HepG2 (cell line): ENCODE results near the gene MLLT10. TPM values are rescaled to one million over a fixed set of nuclear protein-coding genes. Genes with fewer than 3 reads are reported as not detected.

Source experiments
- ATAC-seq: fragments of 200-7000 bp; cut with Tn5 transposase; 3 replicates; pipeline ENCODE4 v1.9.1; 2020; ENCODE audit warnings: mild to moderate bottlenecking, moderate library complexity
- BruUV-seq: library from RNA; stranded (reverse); fragments of 400-500 nt; replicated peaks from 2 replicates; lab custom pipeline; 2021; lab: Mats Ljungman, UMichigan
- CTCF ChIA-PET: fragments of 300-600 bp; formaldehyde crosslinking; extraction: SDS; loops from one replicate; lab custom pipeline; 2021; ENCODE audit warnings: low total read pairs, inconsistent platforms, low intra/inter-chr PET ratio; lab: Yijun Ruan, JAX
- POLR2A ChIA-PET: fragments of 350-600 bp; sonication (Branson Sonifier 250); formaldehyde crosslinking; loops from one replicate; lab custom pipeline; 2020; ENCODE audit warnings: antibody characterized with exemption, inconsistent platforms; lab: Yijun Ruan, JAX
- DNase-seq: peaks from one replicate; pipeline ENCODE4 v3.0.0-alpha.2; 2015; ENCODE audit warnings: low spot score
- FAIRE-seq: peaks from 3 replicates; lab custom pipeline; 2011; peaks lifted over from hg19 to GRCh38; lab: Jason Lieb, UNC
- H2AFZ ChIP-seq: one replicate; pipeline ENCODE4 v1.6.1; 2011; ENCODE audit warnings: low read length, inconsistent platforms
- H3K27ac ChIP-seq: fragments of 300-600 bp; 3 replicates; pipeline ENCODE4 v1.8.0; 2011; ENCODE audit warnings: mixed run types, mild to moderate bottlenecking, mixed read lengths, low read length, inconsistent platforms; ENCODE audit not compliant: insufficient read depth; ENCODE audit errors: extremely low read length
- H3K27me3 ChIP-seq, 2 experiments: fragments of 200-600 bp in 1 of 2; 2 replicates in 1 of 2; 3 replicates in 1 of 2; pipeline versions ENCODE4 v1.6.0 to v1.8.0; 2011; ENCODE audit warnings: low read length in 2 of 2, mild to moderate bottlenecking in 2 of 2, moderate library complexity in 2 of 2, inconsistent platforms in 1 of 2; ENCODE audit not compliant: insufficient read depth in 2 of 2, control insufficient read depth in 1 of 2
- H3K36me3 ChIP-seq, 2 experiments: fragments of 200-600 bp in 1 of 2; replicated peaks in 1 of 2; 2 replicates in 1 of 2; 3 replicates in 1 of 2; pipeline versions ENCODE4 v1.5.1 to v1.8.0; 2011; ENCODE audit warnings: low read length in 2 of 2, inconsistent platforms in 1 of 2; ENCODE audit not compliant: insufficient read depth in 2 of 2, control insufficient read depth in 1 of 2
- H3K4me1 ChIP-seq: 2 replicates; pipeline ENCODE4 v1.5.1; 2012; ENCODE audit warnings: low read length, inconsistent platforms; ENCODE audit not compliant: insufficient read depth
- H3K4me2 ChIP-seq: 2 replicates; pipeline ENCODE4 v1.6.0; 2011; ENCODE audit warnings: low read depth, low read length, inconsistent platforms
- H3K4me3 ChIP-seq, 3 experiments: fragments of 200-600 bp in 1 of 3; sonication (generic), shearing (Covaris generic) in 1 of 3; replicated peaks in 1 of 3; 2 replicates each; pipeline ENCODE4 v1.5.1; 2011 to 2016; ENCODE audit warnings: low read length in 3 of 3, inconsistent platforms in 2 of 3, low read depth in 2 of 3, mild to moderate bottlenecking in 2 of 3, control low read depth in 1 of 3, mixed read lengths in 1 of 3; ENCODE audit not compliant: insufficient read depth in 1 of 3
- H3K79me2 ChIP-seq: one replicate; pipeline ENCODE4 v1.6.1; 2011; ENCODE audit warnings: low read length, inconsistent platforms; ENCODE audit not compliant: insufficient read depth
- H3K9ac ChIP-seq: 2 replicates; pipeline ENCODE4 v1.6.0; 2011; ENCODE audit warnings: mild to moderate bottlenecking, low read depth, low read length, inconsistent platforms; ENCODE audit not compliant: insufficient read depth
- H3K9me3 ChIP-seq: 2 replicates; pipeline ENCODE4 v1.5.1; 2012; ENCODE audit warnings: mild to moderate bottlenecking, low read length
- H4K20me1 ChIP-seq: 2 replicates; pipeline ENCODE4 v1.6.0; 2011; ENCODE audit warnings: inconsistent platforms, mild to moderate bottlenecking, low read length, moderate library complexity; ENCODE audit not compliant: insufficient read depth
- HDAC2 ChIP-seq: sonication (generic); formaldehyde crosslinking; IDR thresholded peaks from 2 replicates; pipeline ENCODE4 v1.4.0; 2020; ENCODE audit warnings: missing genetic modification reagents
- HNRNPLL ChIP-seq: fragments of 200-400 bp; formaldehyde crosslinking; IDR thresholded peaks from 2 replicates; pipeline ENCODE4 v1.6.1; 2017; ENCODE audit warnings: mild to moderate bottlenecking, low read depth, low read length; ENCODE audit not compliant: poor library complexity, severe bottlenecking
- LCORL ChIP-seq, 2 experiments: fragments of 450-650 bp in 1 of 2; sonication (generic) in 1 of 2; formaldehyde crosslinking in 1 of 2; IDR thresholded peaks; 2 replicates each; pipeline versions ENCODE4 v1.5.0 to v1.6.1; 2017 to 2020; ENCODE audit warnings: antibody characterized with exemption in 1 of 2, missing genetic modification reagents in 1 of 2
- MYC ChIP-seq: sonication (generic); formaldehyde crosslinking; IDR thresholded peaks from 2 replicates; pipeline ENCODE4 v1.9.0; 2021; ENCODE audit warnings: missing genetic modification reagents, borderline replicate concordance
- NFYB ChIP-seq: sonication (generic); formaldehyde crosslinking; IDR thresholded peaks from 2 replicates; pipeline ENCODE4 v1.4.0; 2020; ENCODE audit warnings: missing genetic modification reagents
- SATB2 ChIP-seq: sonication (generic); formaldehyde crosslinking; IDR thresholded peaks from 2 replicates; pipeline ENCODE4 v1.5.0; 2020; ENCODE audit warnings: missing genetic modification reagents
- SNAPC2 ChIP-seq: sonication (generic); formaldehyde crosslinking; IDR thresholded peaks from 2 replicates; pipeline ENCODE4 v1.8.1; 2022; ENCODE audit warnings: mild to moderate bottlenecking, missing genetic modification reagents
- SP2 ChIP-seq: sonication (generic); formaldehyde crosslinking; IDR thresholded peaks from 2 replicates; pipeline ENCODE4 v1.5.1; 2020; ENCODE audit warnings: mild to moderate bottlenecking, missing genetic modification reagents
- TBP ChIP-seq: sonication (generic); formaldehyde crosslinking; IDR thresholded peaks from 2 replicates; pipeline ENCODE4 v1.5.0; 2020; ENCODE audit warnings: missing genetic modification reagents
- THAP11 ChIP-seq: IDR thresholded peaks from 2 replicates; pipeline ENCODE4 v1.6.1; 2016; ENCODE audit warnings: missing biosample characterization, missing genetic modification reagents
- ZFY ChIP-seq: sonication (generic); formaldehyde crosslinking; IDR thresholded peaks from 2 replicates; pipeline ENCODE4 v1.4.0; 2020; ENCODE audit warnings: missing genetic modification reagents
- ZNF10 ChIP-seq: sonication (generic); formaldehyde crosslinking; IDR thresholded peaks from 2 replicates; pipeline ENCODE4 v1.4.0; 2020; ENCODE audit warnings: mild to moderate bottlenecking, low read depth, missing genetic modification reagents, borderline replicate concordance
- ZNF124 ChIP-seq: sonication (generic); formaldehyde crosslinking; IDR thresholded peaks from 2 replicates; pipeline ENCODE4 v1.4.0; 2020; ENCODE audit warnings: missing genetic modification reagents
- ZNF496 ChIP-seq: sonication (generic); formaldehyde crosslinking; IDR thresholded peaks from 2 replicates; pipeline ENCODE4 v1.8.1; 2023; ENCODE audit warnings: mild to moderate bottlenecking, moderate library complexity, missing genetic modification reagents; ENCODE audit not compliant: insufficient replicate concordance
- ZNF510 ChIP-seq: sonication (generic); formaldehyde crosslinking; IDR thresholded peaks from 2 replicates; pipeline ENCODE4 v1.4.0; 2020; ENCODE audit warnings: low read depth, mild to moderate bottlenecking, missing genetic modification reagents
- ZNF564 ChIP-seq: sonication (generic); formaldehyde crosslinking; IDR thresholded peaks from 2 replicates; pipeline ENCODE4 v1.8.1; 2023; ENCODE audit warnings: mild to moderate bottlenecking, missing genetic modification reagents
- ZNF749 ChIP-seq: sonication (generic); formaldehyde crosslinking; IDR thresholded peaks from 2 replicates; pipeline ENCODE4 v1.8.0; 2022; ENCODE audit warnings: mild to moderate bottlenecking, missing genetic modification reagents, moderate library complexity, borderline replicate concordance
- ZNF839 ChIP-seq: sonication (generic); formaldehyde crosslinking; IDR thresholded peaks from 2 replicates; pipeline ENCODE4 v1.4.0; 2020; ENCODE audit warnings: missing genetic modification reagents, mild to moderate bottlenecking, borderline replicate concordance
- WGBS: methylation state at CpG from one replicate; pipeline ENCODE4 v1.1.6; 2017; ENCODE audit warnings: low lambda C conversion rate; 5-methylcytosine and 5-hydroxymethylcytosine counted together
- in situ Hi-C: cut with HindIII; loops from 2 replicates; pipeline ENCODE4 v1.10.0; 2017; ENCODE audit warnings: low pct_unique_long_range_greater_than_20kb; ENCODE audit not compliant: extremely low pct_ligation_motif_present
- intact Hi-C: fragments of 100-400 bp; cut with micrococcal nuclease; formaldehyde crosslinking; loops from one replicate; pipeline ENCODE4 v1.10.0; 2022; ENCODE audit not compliant: unreplicated experiment
- polyA plus RNA-seq, 8 experiments: library from polyadenylated mRNA; depleted of rRNA in 3 of 8; stranded (reverse) in 7 of 8; unstranded in 1 of 8; fragments of >200 nt; fragmentation: Illumina TruSeq in 4 of 8; extraction: Trizol in 4 of 8; gene quantifications; 2 replicates each; pipeline versions ENCODE4 v1.2.1 to v1.2.3, GENCODE V29; 2011 to 2016; ENCODE audit warnings: low read depth in 4 of 8, missing spikeins in 1 of 8, mixed read lengths in 1 of 8; ENCODE audit not compliant: insufficient read depth in 1 of 8
- total RNA-seq, 5 experiments: library from RNA; depleted of rRNA; stranded (reverse); fragments of >200 nt; fragmentation: Illumina TruSeq; extraction: Trizol; gene quantifications; 2 replicates each; pipeline ENCODE4 v1.2.3, GENCODE V29; 2016; ENCODE audit warnings: low read depth in 1 of 5
- TF ChIP-seq, protein P1 (sequence below): sonication (generic); formaldehyde crosslinking; IDR thresholded peaks from 2 replicates; pipeline ENCODE4 v1.9.0; 2021; ENCODE audit warnings: missing genetic modification reagents, borderline replicate concordance
- TF ChIP-seq, protein P2 (sequence below): sonication (generic); formaldehyde crosslinking; IDR thresholded peaks from 2 replicates; pipeline ENCODE4 v1.4.0; 2020; ENCODE audit warnings: mild to moderate bottlenecking, missing genetic modification reagents
- TF ChIP-seq, protein P3 (sequence below): IDR thresholded peaks from 2 replicates; pipeline ENCODE4 v1.6.1; 2018; ENCODE audit warnings: missing genetic modification reagents, mild to moderate bottlenecking, missing compliant biosample characterization

MLLT10 gene
- total and polyA plus RNA-seq, 2 of the 13 experiments (the other 11 are each of a cell fraction or from before 2014, with no cell fraction given): 51.3 to 84.1 TPM

- no TSS peak for BruUV-seq
- in situ Hi-C loops: no loop called here
- ChIA-PET POLR2A (interaction anchor here (1.0 kb wide), 1 partner anchor 258 kb away, joined by 6 read pairs; no protein-coding TSS in a partner anchor), CTCF (no interaction called here)
- intact Hi-C loops: no loop called here
- H4K20me1 ChIP-seq: no peaks in the 10 kb centered on the region
- peak overlapping the region in 1 of 3 experiments; percentile 49; a peak in 2 of 6 replicates for H3K4me3 ChIP-seq
- DNase-seq: peak; percentile 84
- H2AFZ ChIP-seq: no peak overlapping the region
- peaks cover 18% of the 10 kb centered on the region for H3K4me1 ChIP-seq
- peak overlapping the region; percentile 40 for H3K27ac ChIP-seq
- peak; percentile 89 for ATAC-seq
- H3K27me3 ChIP-seq: no peaks in the 10 kb centered on the region
- no peaks in the 10 kb centered on the region for H3K36me3 ChIP-seq
- peak; percentile 74 for FAIRE-seq
- peak overlapping the region; percentile 66 for H3K4me2 ChIP-seq
- H3K79me2 ChIP-seq: no peaks in the 10 kb centered on the region
- H3K9me3 ChIP-seq: no peaks in the 10 kb centered on the region
- peak overlapping the region; percentile 24; the same call in 1 of the 2 replicates for H3K9ac ChIP-seq
- WGBS: 53% methylated on average over 7 of the region's 10 CpGs
- peak; percentile 39 for TF ChIP-seq HDAC2 (CRISPR knock-in tag)
- no peak for TF ChIP-seq SATB2 (CRISPR knock-in tag)
- TF ChIP-seq MYC: peak; percentile 42; the same call in 1 of the 2 replicates
- TF ChIP-seq ZNF510 (CRISPR knock-in tag): no peak
- TF ChIP-seq, protein P1, sequence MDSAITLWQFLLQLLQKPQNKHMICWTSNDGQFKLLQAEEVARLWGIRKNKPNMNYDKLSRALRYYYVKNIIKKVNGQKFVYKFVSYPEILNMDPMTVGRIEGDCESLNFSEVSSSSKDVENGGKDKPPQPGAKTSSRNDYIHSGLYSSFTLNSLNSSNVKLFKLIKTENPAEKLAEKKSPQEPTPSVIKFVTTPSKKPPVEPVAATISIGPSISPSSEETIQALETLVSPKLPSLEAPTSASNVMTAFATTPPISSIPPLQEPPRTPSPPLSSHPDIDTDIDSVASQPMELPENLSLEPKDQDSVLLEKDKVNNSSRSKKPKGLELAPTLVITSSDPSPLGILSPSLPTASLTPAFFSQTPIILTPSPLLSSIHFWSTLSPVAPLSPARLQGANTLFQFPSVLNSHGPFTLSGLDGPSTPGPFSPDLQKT: no peak
- TF ChIP-seq THAP11 (CRISPR knock-in tag): 0 out of 2 replicates have a peak, but pooled peaks have one; percentile 47
- TF ChIP-seq ZNF839 (CRISPR knock-in tag): no peak
- TF ChIP-seq ZNF564: no peak
- no peak for TF ChIP-seq SP2 (CRISPR knock-in tag)
- no peak for TF ChIP-seq HNRNPLL
- no peak for TF ChIP-seq NFYB (CRISPR knock-in tag)
- TF ChIP-seq, protein P2, sequence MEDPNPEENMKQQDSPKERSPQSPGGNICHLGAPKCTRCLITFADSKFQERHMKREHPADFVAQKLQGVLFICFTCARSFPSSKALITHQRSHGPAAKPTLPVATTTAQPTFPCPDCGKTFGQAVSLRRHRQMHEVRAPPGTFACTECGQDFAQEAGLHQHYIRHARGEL (CRISPR knock-in tag): no peak
- TF ChIP-seq ZNF496 (CRISPR knock-in tag): no peak
- no peak for TF ChIP-seq SNAPC2 (CRISPR knock-in tag)
- no peak for TF ChIP-seq LCORL (IDR thresholded peaks at IDR 0.05)
- 0 out of 2 replicates have a peak, but pooled peaks have one; percentile 51 for TF ChIP-seq LCORL (CRISPR knock-in tag; IDR thresholded peaks at IDR 0.05)
- no peak for TF ChIP-seq ZFY (CRISPR knock-in tag)
- TF ChIP-seq ZNF10 (CRISPR knock-in tag): no peak
- TF ChIP-seq ZNF749: no peak
- TF ChIP-seq TBP (CRISPR knock-in tag): no peak
- TF ChIP-seq, protein P3, sequence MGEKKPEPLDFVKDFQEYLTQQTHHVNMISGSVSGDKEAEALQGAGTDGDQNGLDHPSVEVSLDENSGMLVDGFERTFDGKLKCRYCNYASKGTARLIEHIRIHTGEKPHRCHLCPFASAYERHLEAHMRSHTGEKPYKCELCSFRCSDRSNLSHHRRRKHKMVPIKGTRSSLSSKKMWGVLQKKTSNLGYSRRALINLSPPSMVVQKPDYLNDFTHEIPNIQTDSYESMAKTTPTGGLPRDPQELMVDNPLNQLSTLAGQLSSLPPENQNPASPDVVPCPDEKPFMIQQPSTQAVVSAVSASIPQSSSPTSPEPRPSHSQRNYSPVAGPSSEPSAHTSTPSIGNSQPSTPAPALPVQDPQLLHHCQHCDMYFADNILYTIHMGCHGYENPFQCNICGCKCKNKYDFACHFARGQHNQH: peak; percentile 77
- TF ChIP-seq ZNF124 (CRISPR knock-in tag): no peak
Measured at GRCh38 chr10:21754410-21755011, 220.5 kb downstream of the MLLT10 start.
